Suprapubic skin (tissue), 3 donors: ENCODE measurements around the gene FSD2.

Experiments
- CTCF ChIP-seq, 2 donors: fragments of 200-600 bp in 1 of 2; fragments of 450-650 bp in 1 of 2; sonication (generic) in 1 of 2; IDR thresholded peaks; one replicate each; pipeline ENCODE4 v1.5.1; 2016 to 2019; ENCODE audit warnings: antibody characterized with exemption in 2 of 2, mild to moderate bottlenecking in 1 of 2, moderate library complexity in 1 of 2
- POLR2A ChIP-seq, 2 donors: fragments of 450-650 bp; IDR thresholded peaks; one replicate each; pipeline ENCODE4 v1.6.1; 2017; ENCODE audit warnings: antibody characterized with exemption in 2 of 2, mild to moderate bottlenecking in 2 of 2, moderate library complexity in 2 of 2

DNA sequence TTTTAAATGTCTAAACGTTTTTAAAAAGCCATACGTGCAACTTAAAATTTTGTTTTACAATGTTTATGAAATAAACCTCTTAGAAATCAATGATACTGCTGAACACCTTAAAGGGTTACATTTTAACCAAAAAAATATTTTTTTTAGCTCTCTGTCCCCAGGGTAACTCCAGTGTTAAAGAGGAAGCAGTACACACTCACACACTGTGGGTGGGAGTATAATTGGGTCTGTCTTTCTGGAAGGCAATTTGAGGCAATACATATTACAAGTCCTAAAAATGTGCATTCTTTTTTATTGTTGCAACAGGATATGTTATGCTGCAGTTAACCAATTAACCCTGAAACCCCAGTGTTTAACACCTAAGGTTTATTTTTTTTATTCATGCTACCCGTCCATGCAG lies 37.7 kb upstream of the FSD2 start:
- TF ChIP-seq POLR2A (IDR thresholded peaks at IDR 0.05) (no peak), CTCF (IDR thresholded peaks at IDR 0.05) (no peak)
